Thyroid gland (tissue), 4 donors: ENCODE data around the gene GDF15. TPM values are rescaled to one million over a fixed set of nuclear protein-coding genes. Genes with fewer than 3 reads are reported as not detected.

Experiments used
- DNase-seq, 2 donors: peaks; one replicate each; pipeline ENCODE4 v3.0.0-alpha.2; 2019
- H3K27ac ChIP-seq, 3 donors: fragments of 200-600 bp; sonication (generic); 1 replicate in 2 of 3; 2 replicates in 1 of 3; pipeline ENCODE4 v1.5.1; 2016 to 2019; ENCODE audit warnings: mild to moderate bottlenecking in 1 of 3, moderate library complexity in 1 of 3
- H3K27me3 ChIP-seq: fragments of 200-600 bp; sonication (generic); one replicate; pipeline ENCODE4 v1.5.1; 2019
- H3K36me3 ChIP-seq, 2 donors: fragments of 200-600 bp; sonication (generic); one replicate each; pipeline ENCODE4 v1.5.1; 2016 to 2019
- H3K4me1 ChIP-seq, 2 donors: fragments of 200-600 bp; sonication (generic); one replicate each; pipeline ENCODE4 v1.5.1; 2017 to 2019
- H3K4me3 ChIP-seq, 3 donors: fragments of 200-600 bp; sonication (generic); replicated peaks in 1 of 3; 1 replicate in 2 of 3; 2 replicates in 1 of 3; pipeline ENCODE4 v1.5.1; 2016; ENCODE audit warnings: mild to moderate bottlenecking in 1 of 3
- H3K9me3 ChIP-seq: fragments of 200-600 bp; sonication (generic); one replicate; pipeline ENCODE4 v1.5.1; 2017
- CTCF ChIP-seq, 6 experiments: fragments of 200-600 bp in 3 of 6; fragments of 450-650 bp in 3 of 6; sonication (generic) in 3 of 6; IDR thresholded peaks; one replicate each; pipeline ENCODE4 v1.5.1; 2016 to 2019; ENCODE audit warnings: antibody characterized with exemption in 6 of 6, mild to moderate bottlenecking in 2 of 6, inconsistent platforms in 1 of 6, moderate library complexity in 1 of 6
- POLR2A ChIP-seq, 2 donors: fragments of 450-650 bp; IDR thresholded peaks; one replicate each; pipeline ENCODE4 v1.6.1; 2017; ENCODE audit warnings: antibody characterized with exemption in 2 of 2, mild to moderate bottlenecking in 2 of 2, moderate library complexity in 1 of 2
- WGBS, 2 donors: methylation state at CpG; one replicate each; pipeline ENCODE4 v1.1.5; 2017; 5-methylcytosine and 5-hydroxymethylcytosine counted together
- intact Hi-C: fragments of 100-400 bp; cut with DNase I; formaldehyde crosslinking; loops from one replicate; pipeline ENCODE4 v1.15.1; 2023
- total RNA-seq, 4 donors: library from RNA; depleted of rRNA; stranded (reverse); fragments of >200 nt; gene quantifications; one replicate each; pipeline ENCODE4 v1.2.3, GENCODE V29; 2016

The GDF15 gene
- total RNA-seq, 4 donors from 2014 or later, result 3.7 to 9.9 (median 5.1) TPM; not detected in 1

DNA sequence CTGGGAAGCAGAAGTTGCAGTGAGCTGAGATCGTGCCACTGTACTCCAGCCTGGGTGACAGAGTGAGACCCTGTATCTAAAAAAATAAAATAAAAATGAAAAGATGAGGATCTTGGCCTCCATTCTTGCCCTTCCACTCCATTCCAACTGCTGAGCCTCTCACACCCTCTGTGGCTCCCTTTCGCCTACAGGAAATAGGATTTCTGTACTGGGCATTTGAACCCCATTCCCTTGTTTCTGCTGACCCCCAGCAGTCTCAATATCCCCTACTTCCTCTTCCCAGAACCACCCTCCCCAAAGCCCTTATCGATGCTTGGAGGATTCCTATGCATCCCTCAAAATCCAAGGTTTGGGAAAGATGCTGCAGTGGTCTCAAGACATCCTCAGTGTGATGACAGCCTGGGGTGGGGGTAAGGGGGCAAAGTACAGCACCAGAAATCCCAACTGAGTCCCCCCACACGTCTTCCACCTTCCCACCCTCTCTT, 12.5 kb upstream of the GDF15 start:
- 64 to 65% methylated on average over 4 of the region's 4 CpGs for WGBS, 2 donors
- Histone ChIP-seq H3K27ac (peak overlapping the region; percentile 79 to 85 (median 81)), H3K27me3 (no peaks in the 10 kb centered on the region), H3K4me1 (peaks cover 12 to 34% of the 10 kb centered on the region in 2 donors), H3K36me3 (no peaks in the 10 kb centered on the region), H3K4me3 (no peak overlapping the region), H3K9me3 (no peaks in the 10 kb centered on the region)
- TF ChIP-seq CTCF (IDR thresholded peaks at IDR 0.05) (no peak), POLR2A (IDR thresholded peaks at IDR 0.05) (no peak)
- intact Hi-C loops, result no loop called here
- DNase-seq, result no peak

DNA sequence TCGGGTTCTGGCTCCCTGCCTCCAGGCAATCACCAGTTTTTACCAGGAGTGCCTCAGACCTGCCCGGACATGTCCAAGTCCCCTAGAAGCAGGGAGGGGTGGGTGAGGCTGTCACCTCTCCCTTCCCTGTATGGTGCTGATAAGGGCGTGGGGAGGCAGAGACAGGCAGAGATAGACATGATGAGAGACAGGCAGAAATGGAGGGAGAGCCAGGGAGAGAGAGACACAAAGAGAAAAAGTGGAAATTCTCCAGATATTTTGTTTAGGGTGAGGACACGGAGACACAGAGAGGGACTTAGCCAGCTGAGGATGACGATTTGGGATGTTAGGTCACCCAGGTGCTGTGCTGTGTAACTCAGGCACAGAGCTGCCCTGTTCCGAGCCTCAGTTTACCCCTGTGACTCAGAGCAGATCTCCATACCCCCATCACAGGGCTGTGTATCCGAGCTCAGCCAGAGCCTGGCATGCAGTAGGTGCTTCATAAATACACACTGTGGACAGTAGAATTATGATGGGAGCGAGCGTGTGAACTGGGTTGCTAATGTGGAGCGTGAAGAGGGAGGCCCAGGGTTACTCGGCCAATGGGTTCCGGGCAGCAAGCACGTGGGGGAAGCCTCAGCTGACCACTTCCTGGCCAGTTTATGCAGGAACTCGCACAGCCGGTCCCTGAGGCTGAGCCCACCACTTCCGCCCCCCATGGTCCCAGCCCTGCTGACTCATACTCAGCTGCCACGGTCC, 11.9 kb upstream of the GDF15 start:
- no peak for TF ChIP-seq CTCF (IDR thresholded peaks at IDR 0.05)
- no peak for TF ChIP-seq POLR2A (IDR thresholded peaks at IDR 0.05)
- intact Hi-C loops, result no loop called here
- Histone ChIP-seq H3K4me3 (no peak overlapping the region), H3K27me3 (no peaks in the 10 kb centered on the region), H3K36me3 (no peaks in the 10 kb centered on the region), H3K4me1 (peaks cover 12 to 34% of the 10 kb centered on the region in 2 donors), H3K9me3 (no peaks in the 10 kb centered on the region), H3K27ac (peak overlapping the region; percentile 79 to 85 (median 81))
- peak; percentile 92 to 93 for DNase-seq
- WGBS, 2 donors, result 43 to 44% methylated on average over 14 to 15 of the region's 17 CpGs

DNA sequence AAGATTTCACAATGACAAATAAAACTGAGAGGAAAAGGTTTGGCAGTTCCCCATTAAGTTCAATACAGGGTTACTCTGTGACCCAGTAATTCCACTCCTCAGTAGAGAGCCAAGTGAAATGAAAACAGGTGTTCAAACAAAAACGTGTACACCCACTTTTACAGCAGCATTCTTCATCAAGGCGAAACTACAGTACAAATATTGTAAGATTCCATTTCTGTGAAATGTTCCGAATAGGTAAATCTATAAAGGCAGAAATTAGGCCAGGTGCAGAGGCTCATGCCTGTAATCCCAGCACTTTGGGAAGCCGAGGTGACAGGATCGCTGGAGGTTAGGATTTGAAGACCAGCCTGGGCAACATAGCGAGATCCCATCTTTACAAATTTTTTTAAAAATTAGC, 8.9 kb upstream of the GDF15 start:
- DNase-seq, result no peak
- intact Hi-C loops, result no loop called here
- WGBS, 2 donors, result 72 to 73% methylated on average over 6 of the region's 6 CpGs
- H3K4me1 ChIP-seq, result peaks cover 12 to 47% of the 10 kb centered on the region in 2 donors
- H3K9me3 ChIP-seq, result no peaks in the 10 kb centered on the region
- no peaks in the 10 kb centered on the region for H3K27me3 ChIP-seq
- no peak overlapping the region for H3K4me3 ChIP-seq
- no peak for TF ChIP-seq POLR2A (IDR thresholded peaks at IDR 0.05)
- TF ChIP-seq CTCF (IDR thresholded peaks at IDR 0.05), result no peak
- no peaks in the 10 kb centered on the region for H3K36me3 ChIP-seq
- peak overlapping the region in 2 of 3 donors; percentile 28 to 30 for H3K27ac ChIP-seq

GRCh38 chr19:18379803-18380747, 5.9 kb upstream of the GDF15 start:
- 61 to 70% methylated on average over 22 of the region's 22 CpGs for WGBS, 2 donors
- no peaks in the 10 kb centered on the region for H3K27me3 ChIP-seq
- no peak overlapping the region for H3K4me3 ChIP-seq
- H3K36me3 ChIP-seq, result no peaks in the 10 kb centered on the region
- intact Hi-C loops, result no loop called here
- peaks cover 0 to 29% of the 10 kb centered on the region in 2 donors for H3K4me1 ChIP-seq
- DNase-seq, result peak; percentile 55 to 59
- TF ChIP-seq CTCF (IDR thresholded peaks at IDR 0.05) (no peak), POLR2A (IDR thresholded peaks at IDR 0.05) (no peak)
- no peaks in the 10 kb centered on the region for H3K9me3 ChIP-seq
- peak overlapping the region in 2 of 3 donors; percentile 45 to 57 for H3K27ac ChIP-seq
